Activated naive CD4-positive, alpha-beta T cell treated with Interleukin-2 at 50 U/mL for 16 hours (primary cell): ENCODE data around the gene TRAF7.
A peak's percentile ranks its signal among the peaks of the same experiment; 100 is the strongest.

Experiments
- DNase-seq: peaks from one replicate; pipeline ENCODE4 v3.0.0-alpha.2; 2020

Gene TRAF7

DNA sequence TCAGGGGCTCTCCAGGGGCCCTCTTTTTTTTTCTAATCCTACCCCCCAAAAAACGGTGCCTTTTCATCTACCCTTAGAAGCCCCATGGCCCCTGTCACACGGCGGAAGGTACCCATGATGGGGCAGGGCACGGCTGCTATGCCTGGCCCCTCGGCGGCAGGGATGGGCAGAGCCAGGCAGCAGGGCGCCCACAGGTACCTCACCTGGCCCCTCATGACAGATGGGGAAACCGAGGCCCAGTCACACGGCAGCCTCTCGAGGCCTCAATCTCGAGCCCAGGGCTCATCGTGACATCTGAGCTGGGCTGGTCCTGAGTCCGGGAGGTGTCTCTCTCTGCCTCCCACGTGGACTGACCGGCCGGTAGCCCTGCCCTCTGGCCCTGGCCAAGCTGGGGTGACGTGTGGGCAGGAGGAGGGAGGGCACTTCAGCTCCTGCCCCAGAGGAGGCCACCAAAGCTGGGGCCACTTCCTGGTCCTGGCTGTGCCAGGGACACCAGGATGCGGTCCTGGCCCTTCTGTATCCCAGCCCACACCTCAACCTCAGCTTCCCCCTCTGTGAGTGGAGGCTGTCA, 11.6 kb downstream of the TRAF7 start:
- DNase-seq, result no peak

DNA sequence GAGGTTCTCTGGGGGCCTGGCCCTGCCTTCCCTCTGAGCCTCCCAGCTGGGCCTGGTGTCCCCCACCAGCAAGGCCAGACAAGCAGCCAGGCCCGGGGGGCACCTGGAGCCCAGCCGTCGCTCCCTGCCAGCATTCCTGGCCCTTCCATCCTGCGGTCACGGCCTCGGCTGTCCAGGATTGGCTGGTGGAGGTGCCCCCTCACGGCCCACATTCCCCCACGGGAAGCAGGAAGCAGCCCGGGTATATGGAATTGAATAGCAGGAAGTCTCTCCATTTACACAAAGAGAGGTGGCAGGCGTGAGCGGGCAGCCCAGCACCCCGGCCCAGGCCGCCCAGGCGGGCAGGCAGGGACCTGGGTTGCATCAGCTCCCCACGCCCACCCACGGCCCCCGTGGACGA, 14.5 kb downstream of the TRAF7 start:
- DNase-seq, result no peak

DNA sequence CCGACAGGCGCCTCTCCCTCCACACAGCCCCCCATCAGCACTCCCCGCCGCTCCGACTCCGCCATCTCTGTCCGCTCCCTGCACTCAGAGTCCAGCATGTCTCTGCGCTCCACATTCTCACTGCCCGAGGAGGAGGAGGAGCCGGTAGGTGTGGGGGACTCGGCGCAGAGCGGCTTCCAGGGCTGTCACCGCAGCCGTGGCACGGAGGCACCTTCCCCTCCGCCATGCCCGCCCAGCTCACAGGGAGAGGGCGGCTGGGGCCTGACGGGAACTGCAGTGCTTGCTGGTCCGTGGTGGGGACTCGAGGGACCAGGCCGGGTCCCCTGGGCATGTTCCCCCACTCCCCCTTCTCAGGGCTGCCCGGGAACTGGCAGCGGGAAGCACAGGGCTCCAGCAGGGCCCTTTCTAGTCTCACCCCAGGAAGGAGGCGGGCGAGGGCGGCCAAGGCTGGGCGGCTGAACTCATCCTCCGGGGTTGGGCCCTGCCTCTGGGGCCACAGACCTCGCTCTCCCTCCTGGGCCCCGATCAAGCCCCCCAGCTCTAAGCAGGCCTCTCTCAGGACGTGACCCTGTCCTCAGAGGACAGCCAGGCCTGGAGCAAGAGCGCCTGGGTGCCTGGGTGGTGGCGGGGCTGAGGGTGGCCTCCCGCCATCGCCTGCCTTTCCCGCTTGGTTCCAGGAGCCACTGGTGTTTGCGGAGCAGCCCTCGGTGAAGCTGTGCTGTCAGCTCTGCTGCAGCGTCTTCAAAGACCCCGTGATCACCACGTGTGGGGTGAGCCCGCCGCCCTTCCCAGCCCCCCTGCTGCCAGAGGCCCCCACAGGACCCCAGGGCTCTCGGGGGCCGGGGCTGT, 15.2 kb downstream of the TRAF7 start:
- DNase-seq, result no peak

DNA sequence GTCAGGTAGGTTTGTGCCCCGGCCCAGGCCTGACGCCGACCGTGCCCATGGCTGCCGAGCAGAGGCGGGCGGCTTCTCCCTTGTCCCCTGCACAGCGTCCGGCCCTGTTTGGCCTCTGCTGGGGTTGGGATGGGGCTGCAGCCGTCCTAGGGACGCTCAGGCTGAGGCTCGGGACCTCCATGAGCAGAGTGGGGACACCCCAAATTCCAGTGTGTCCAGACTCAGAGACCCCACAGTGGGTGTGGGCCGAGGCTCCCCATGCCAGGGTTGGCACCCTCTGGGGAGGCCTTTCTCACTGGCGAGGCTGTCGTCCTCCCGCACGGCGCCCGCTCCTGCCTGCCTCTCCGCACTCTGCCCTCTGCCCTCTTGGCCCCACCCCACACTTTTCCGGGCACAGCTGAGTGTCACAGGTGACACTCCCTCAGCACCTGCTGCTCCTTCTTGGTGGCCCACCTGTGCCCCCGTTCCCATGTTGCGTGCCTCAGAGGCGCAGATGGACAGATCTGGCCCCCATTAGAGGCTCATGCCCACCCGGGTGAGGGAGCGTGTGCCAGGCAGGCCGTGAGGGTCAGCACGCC, 16.1 kb downstream of the TRAF7 start:
- DNase-seq, result no peak

DNA sequence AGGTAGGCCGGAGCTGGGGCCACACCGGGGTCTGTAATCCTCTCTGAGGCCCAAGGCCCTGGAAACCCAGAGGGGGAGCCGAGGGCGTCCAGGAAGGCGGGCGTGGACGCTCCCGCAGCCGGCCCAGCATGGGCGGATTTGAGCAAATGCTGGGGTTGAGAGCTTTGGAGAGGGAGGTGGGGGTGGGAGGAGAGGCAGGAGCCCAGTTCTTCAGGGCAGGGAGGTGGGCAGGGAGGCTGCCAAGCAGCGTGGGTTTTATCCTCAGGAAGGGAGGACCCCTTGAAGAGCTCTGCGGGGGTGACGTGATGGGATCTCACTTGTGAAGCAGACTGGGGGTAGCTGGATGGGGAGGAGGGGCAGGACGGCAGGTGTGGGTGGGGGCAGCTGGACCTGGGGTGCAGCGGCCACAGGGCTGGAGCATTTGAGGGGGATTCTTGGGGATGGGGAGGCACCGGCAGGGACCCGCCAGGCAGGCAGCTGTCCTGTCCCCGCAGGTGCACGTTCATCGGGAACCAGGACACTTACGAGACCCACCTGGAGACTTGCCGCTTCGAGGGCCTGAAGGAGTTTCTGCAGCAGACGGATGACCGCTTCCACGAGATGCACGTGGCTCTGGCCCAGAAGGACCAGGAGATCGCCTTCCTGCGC, 17.2 kb downstream of the TRAF7 start:
- DNase-seq, result no peak

DNA sequence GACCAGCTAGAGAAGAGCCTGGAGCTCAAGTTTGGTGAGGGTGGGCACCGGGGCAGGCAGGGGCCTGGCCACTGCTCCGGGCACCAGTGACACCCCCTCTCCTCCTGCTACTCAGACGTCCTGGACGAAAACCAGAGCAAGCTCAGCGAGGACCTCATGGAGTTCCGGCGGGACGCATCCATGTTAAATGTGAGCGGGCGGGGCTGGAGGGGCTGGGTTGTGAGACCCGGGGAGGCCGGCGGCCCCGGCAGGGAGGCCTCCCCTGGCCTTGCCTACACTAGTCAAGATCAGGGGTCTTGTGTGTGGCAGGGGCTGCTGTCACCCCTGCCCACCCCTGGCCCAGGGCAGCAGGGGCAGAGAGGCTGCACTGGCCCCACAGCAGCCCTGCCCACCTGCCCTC, 17.8 kb downstream of the TRAF7 start:
- no peak for DNase-seq

DNA sequence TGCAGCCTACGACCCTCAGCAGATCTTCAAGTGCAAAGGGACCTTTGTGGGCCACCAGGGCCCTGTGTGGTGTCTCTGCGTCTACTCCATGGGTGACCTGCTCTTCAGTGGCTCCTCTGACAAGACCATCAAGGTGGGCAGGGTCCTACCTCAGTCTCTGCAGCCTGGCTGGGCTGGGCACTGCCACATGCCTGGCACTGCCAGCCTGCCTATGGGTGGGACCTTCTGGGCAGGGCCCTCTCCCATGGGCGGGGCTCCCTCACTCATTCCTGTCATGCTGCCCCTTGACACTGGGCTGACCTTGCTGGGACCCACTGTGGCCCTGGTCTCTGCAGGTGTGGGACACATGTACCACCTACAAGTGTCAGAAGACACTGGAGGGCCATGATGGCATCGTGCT, 18.3 kb downstream of the TRAF7 start:
- DNase-seq, result no peak

DNA sequence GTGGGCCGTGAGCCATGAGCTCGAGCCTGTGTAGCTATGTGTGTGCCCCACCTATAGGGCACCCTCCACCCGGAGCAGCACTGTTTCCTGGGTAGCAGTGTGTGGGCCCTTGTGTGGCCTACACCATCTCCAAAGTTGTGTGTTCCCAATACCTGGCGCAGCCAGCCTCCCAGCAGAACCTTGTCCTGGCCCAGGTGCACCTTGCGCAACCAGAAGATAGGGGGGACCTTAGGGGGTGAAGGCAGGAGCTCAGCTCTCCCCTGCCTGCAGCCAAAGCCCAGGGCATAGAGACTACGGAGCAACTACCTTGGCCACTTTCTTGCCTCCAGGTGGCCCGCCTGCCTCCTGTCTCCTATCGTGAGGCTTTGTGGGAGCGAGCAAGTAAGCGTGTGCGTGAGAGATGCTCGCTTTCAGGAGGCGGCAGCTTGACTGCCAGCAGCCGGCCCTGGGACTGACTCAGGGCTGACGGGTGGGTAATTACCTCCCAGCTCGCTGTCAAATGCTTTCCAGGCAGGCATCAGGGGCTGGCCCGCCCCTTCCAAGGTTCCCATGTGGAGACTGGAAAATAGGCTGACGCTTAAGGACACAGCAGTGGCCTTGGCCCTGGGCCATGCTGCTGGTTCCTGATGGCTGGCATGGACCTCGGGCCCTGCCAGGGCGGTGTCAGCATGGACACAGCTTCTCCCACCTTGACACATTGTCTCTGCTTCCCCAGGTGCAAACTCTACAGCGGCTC, 19.0 kb downstream of the TRAF7 start:
- DNase-seq, result no peak

DNA sequence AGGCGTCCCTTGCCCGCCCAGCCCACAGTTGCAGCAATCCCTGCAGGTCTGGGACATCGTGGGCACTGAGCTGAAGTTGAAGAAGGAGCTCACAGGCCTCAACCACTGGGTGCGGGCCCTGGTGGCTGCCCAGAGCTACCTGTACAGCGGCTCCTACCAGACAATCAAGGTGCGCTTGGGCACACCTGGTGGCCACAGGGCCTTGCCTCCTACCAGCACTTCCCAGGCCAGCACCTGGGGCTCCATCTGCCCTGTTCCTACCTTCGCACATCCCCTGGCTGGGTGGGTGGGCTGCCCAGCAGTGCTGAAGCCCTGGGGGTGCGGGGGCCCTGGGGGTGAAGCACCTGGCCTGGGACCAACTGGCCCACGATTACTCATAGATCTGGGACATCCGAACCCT, 19.9 kb downstream of the TRAF7 start:
- no peak for DNase-seq

DNA sequence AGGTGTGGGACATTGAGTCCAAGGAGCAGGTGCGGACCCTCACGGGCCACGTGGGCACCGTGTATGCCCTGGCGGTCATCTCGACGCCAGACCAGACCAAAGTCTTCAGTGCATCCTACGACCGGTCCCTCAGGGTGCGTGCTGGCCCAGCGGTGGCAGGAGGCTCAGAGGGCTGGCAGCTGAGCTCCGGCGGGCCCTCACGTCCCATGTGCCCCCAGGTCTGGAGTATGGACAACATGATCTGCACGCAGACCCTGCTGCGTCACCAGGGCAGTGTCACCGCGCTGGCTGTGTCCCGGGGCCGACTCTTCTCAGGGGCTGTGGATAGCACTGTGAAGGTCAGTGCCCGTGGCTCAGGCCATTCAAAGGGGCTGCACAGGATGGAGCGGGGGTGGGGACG, 20.5 kb downstream of the TRAF7 start:
- DNase-seq, result no peak

DNA sequence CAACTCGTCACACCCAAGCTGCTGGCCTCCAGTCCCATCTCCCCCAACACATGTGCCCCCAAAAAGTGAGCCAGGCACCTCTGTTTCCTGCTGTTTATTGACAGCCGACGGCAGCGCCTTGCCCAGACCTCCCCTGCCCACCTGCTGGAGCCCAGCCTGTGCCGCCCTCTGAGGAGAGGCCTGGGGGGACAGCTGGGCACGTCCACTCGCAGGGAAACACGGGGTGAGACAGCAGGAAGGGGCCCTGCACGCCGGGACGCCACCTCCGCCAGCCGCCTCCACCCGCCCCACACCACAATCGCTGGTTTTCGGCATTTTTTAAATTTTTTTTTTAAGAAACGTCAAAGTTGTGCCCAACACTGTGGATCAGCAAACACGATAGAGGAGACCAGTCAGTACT, 21.5 kb downstream of the TRAF7 start:
- DNase-seq, result no peak

DNA sequence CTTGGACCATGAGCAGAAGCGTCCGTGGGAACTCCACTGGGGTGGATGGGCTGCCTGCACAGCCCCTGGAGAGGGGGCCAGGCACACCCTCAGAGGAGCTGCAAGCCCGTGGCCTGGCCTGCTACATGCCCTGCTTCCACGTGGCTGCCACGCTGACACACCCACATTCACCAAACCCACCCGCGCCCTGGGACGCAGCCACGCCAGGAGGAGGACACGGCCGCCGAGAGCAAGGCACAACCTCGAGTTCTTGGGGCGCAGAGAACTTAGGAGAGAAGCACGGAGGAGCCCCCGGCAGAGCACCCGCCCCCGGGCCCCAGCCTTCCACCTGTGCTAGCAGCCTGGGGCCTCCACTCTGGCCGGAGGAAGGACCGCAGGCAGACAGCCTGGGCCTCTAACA, 22.0 kb downstream of the TRAF7 start:
- DNase-seq, result no peak

DNA sequence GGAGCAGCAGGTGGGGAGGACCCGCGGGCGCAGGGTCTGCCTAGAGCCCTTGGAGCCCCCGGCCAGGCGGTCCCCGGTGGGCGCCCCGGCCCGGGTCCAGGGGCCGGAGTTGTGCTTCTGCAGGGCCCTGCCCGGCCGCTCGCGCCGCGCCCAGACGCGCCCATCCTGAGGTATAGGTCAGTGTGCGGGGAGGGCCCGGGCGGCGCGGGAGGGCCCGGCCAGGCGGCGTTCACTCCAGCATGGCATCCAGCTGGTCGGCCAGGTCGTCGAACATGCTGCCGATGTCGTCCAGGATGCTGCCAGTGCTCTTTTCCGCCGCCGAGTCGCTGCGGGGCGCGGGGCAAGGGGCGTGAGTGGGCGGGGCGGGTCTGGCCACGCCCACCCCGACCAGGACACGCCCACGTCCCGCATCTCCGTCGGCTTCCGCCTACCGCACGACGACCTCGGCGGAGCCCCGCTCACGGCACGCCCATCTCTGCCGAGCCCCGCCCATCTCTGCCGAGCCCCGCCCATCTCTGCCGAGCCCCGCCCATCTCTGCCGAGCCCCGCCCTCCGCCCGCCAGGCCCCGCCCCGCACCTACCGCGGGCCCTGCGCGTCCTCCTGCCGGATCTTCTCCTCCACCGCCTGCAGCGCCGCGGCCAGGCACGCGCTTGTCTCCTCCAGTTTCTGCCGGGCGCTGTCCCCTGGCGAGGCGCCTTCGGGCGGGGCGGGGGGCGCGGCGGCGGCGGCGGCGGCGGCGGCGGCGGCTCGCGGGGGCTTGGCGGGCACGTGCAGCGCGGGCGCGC, 22.9 kb downstream of the TRAF7 start:
- peak; percentile 22 for DNase-seq

DNA sequence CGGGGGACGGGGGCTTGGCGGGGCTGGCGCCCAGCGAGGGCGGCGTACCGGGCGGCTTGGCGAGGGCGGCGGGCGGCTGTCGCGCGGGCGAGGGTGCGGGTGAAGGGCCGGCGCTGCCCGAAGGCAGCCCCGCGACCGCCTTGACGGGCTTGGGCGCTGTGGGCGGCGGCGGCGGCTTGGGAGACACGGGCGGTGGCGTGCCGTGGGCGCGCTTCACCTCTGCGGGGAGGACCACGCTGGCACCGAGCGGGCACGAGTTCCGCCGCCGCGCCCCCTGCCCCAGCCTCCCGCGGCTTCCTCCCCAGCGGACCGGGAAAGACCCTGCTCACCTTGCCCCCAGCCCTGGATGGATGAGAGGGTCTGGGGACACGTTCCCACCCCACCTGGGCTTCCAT, 23.5 kb downstream of the TRAF7 start:
- no peak for DNase-seq

DNA sequence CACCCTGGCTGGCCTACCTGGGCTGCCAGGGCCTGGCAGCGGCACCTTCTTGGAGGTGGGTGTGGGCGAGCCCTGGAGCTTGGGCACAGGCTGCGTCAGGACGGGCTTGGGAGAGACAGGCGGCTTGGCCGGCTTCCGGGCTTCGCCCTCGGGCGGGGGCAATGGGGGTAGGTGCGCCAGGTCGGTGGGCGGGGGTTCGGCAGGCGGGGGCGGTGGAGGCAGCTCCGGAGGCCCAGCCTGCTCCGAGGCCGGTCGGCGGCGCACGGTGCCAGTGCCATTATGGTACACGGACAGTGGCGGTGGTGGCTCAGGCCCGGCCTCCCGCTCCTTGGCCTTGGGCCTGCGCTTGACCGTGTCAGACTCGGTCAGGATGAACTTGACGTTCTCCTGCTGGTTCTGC, 24.0 kb downstream of the TRAF7 start:
- no peak for DNase-seq

DNA sequence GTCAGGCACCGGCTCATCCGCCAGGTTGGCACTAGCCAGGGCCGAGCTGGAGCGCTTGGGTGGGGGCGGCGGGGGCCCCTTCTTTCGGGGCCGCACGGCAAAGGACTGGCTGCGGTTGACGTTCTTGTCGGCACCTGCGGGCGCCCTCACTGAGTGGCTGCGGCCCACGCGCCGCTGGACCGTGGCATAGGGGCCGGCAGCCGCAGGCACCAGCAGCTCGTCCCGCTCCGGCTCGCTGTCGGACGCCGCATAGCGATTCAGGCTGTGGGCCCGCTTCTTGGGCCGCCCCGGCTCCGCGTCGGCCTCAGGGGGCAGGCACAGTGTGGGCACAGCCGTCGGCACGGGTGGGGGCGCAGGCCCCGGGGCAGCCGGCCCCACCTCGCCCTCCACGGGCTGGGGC, 24.9 kb downstream of the TRAF7 start:
- DNase-seq, result no peak

DNA sequence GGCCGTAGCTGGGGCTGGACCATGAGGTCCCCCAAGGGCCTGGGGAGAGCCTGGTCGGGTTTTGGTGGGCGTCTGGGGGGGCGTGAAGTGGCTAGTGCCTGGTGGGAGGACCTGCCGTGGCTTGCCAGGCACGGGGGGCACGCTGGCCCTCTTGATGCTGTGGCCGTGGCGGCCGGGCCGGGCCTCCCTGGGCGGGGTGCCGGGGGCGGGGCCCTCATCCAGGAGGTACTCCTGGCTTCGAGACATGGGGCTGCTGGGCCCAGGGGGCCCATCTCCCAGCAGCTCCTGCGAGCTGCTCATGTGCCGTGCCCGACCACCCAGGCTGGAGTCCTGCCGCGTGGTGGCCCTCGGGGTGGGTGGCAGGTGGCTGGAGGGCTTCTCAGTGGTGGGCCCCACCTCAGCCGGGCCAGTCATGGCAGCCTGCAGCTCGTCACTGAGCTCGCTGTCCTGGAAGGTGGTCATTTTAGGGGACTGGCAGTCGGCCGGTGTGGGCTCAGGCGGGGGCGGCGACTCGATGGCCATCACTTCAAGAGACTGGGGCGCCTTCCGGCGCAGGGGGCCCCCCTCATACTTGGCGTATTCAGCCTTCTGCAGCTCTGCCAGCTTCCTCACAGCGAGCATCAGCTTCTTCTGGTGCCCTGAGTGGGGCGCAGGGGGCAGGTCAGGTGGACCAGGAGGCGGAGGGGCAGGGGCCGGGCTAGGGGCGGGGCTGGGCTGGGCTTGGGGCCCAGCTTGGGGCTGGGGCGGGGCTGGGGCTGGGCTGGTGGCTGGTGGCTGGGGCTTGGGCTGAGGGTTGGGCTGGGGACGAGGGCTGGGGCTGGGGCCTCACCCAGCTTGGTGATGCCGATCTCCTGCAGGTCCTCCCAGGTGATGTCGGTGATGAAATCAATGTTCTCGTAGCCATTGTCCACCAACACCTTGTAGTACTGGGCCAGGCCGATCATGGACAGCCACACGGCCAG, 25.7 kb downstream of the TRAF7 start:
- no peak for DNase-seq

DNA sequence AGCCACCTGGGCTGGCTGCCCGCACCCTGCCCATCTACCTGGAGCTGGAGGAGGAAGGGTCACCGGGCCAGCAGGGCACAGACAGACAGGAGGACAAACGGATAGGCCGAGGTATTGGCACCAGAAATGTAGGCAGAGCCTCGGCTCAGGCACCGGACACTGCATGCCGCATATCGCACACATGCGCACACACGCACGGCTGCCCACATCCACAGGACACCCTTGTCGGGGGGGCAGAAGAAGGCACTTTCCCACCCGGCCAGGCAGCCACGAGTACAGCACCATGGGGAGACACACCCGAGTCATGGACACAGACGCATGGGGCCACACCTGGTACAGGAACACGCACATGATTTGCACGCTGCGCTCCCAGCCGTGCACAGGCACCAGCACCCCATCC, 26.4 kb downstream of the TRAF7 start:
- DNase-seq, result no peak

DNA sequence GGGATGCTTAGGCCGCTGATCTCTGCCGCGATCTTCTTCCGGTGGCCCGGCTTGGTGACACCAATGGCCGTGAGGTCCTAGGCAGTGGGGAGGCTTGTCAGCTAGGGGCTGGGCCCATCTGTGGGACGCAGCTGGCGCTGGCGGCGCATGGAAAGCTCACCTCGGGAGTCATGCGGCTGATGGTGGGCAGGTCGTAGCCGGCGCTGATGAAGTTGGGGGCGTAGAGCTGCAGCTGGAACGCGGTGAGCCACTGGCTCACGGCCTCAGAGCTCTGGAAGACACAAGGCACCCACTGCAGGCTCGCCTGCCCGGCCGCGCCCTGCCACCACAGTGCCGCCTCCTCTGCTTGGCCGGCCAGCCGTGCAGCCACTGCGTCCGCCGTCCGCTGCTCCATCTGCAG, 28.1 kb downstream of the TRAF7 start:
- no peak for DNase-seq

DNA sequence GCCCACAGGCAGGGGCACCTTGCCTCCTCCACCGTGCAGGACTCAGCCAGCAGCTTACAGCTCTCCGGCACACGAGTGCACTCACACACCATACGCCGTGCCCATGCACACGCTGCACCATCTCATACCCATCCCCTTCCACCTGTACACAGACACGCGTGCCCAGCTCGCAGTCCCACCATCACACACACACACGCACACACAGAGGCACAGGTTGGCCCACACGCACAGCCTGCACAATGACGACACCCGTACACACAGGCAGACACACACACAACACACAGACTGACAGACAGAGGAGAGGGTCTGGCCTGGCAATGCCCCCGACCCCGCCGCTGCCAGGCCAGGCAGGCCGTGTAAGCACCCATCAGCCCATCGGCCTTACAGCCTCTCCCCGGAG, 28.8 kb downstream of the TRAF7 start:
- DNase-seq, result no peak

DNA sequence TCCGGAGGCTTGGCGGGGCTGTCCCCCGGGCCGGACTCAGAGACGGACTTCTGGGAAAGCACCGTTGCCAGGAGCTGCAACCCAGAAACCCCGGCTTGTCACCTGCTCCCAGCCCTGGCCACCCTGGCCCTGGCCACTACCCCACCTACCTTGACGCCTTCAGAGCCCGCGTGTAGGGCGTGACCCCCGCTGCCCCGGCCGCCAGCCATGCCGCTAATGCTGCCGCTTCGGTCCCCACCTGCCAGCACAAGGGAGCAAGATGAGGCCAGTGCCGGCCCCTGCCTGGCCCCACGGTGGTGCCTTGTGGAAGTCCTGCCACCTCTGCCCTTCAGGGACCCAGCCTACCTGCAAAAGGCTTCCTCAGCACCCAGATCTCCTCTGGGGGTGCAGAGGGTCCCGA, 29.4 kb downstream of the TRAF7 start:
- no peak for DNase-seq
